OCI-M2 (cell line): ENCODE results near the gene RCBTB1.

Experiments
- DNase-seq: peaks from one replicate; lab custom pipeline; 2025; ENCODE audit not compliant: unreplicated experiment; lab: John Stamatoyannopoulos, UW

The RCBTB1 gene

GRCh38 chr13:49561062-49561410 is 24.3 kb downstream of the RCBTB1 start:
- DNase-seq: no peak

DNA sequence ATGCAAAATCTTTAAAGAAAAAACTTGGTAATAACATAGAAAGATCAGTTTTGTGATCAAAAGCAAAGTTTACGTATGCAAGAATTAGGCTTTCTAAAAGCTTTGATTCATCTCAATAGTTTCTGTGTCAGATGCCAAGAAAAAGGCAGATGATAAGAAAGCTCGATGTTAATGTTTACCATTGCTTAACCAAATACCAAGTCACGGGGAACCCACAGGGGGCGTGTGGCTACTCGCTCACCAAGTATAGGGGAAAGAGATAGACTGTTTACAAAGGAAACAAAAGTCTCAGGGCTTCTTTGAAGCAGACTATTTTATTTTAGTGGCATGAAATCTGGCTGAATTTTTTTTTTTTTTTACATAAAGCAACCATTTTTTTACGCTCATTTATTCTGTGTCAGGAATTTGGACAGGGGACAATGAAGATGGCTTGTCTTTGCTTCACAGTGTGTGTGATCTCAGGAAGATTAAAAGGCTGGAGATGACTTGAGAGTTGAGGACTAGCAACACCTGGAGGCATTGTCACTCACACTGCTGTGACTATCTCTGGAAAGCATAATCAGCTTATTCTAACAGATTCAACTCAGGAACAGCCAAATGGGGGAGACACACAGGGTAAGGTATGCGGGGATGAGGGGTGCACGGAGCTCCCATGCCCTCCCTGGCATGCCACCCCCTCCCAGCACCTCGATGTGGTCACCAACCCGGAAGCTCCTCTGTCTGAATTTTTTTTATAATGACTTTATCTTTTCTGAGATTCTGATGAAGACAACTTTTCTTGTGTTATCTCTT is 24.9 kb downstream of the RCBTB1 start:
- DNase-seq: no peak

- no peak for DNase-seq
These were observed 26.4 kb downstream of the RCBTB1 start for GRCh38 chr13:49559006-49559405.

DNA sequence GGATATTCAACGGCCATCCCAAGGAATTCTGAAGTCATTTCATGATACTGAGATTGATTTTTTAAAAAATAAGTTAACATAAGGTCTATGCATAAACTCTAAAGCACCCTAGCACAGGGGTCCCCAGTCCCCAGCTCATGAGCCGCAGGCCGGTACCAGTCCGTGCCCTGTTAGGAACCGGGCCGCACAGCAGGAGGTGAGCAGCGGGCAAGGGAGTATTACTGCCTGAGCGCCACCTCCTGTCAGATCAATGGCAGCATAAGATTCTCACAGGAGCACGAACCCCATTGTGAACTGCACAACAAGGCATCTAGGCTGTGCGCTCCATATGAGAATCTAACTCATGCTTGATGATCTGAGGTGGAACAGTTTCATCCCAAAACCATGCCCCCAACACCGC is 31.0 kb downstream of the RCBTB1 start:
- DNase-seq: no peak

GRCh38 chr13:49553888-49554287 is 31.5 kb downstream of the RCBTB1 start:
- DNase-seq: no peak

DNA sequence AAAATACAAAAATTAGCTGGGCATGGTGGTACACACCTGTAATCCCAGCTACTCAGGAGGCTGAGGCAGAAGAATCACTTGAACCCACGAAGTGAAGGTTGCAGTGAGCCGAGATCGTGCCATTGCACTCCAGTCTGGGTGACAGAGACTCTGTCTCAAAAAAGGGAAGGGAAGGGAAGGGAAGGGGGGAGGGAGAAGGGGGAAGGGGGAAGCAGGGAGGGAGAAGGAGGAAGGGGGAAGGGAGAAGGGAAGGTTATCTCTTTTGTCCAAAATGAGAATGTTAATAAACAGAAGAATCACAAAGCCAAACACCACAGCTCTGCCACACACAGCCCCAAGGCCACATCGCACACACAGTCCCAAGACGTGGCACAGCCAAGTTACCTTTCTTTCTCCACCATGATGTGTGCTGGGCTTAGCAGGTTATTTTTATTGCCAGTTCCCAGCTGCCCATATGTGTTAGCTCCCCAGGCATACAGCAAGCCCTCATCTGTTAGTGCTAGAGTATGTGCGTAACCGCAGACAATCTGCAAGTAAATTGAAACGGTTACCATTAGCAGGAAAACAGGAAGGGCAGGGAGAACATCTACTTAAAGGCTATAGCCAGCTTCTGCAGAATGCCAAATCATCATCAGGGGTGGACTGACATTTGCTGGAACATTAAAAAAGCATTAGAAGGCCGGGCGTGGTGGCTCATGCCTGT is 34.3 kb downstream of the RCBTB1 start:
- DNase-seq: no peak

GRCh38 chr13:49549289-49549688 is 36.1 kb downstream of the RCBTB1 start:
- DNase-seq: no peak

- DNase-seq: no peak
These were observed 38.8 kb downstream of the RCBTB1 start for GRCh38 chr13:49546561-49546960.

DNA sequence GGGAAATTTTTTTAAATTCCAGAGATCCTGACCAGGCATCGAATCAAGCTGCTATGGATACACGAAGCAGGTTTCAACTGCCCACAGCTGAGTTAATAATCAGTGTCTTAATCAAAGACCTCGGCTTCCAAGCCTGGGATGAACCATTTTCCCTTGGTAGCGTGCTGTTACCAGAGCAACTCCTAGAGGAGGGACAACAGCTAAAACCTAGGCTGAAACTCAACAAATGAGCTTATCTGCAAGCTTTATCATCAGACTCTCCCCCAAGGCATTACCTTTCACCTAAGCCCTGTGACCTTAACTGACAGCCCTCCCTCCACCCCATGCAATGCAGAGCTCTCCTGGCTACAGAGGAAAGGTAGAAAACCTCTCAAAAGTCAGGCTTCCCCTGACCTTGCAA is 39.7 kb downstream of the RCBTB1 start:
- no peak for DNase-seq

- no peak for DNase-seq
These were observed 41.7 kb downstream of the RCBTB1 start for GRCh38 chr13:49543656-49544055.

- no peak for DNase-seq
These were observed 44.8 kb downstream of the RCBTB1 start for GRCh38 chr13:49540552-49540951.

DNA sequence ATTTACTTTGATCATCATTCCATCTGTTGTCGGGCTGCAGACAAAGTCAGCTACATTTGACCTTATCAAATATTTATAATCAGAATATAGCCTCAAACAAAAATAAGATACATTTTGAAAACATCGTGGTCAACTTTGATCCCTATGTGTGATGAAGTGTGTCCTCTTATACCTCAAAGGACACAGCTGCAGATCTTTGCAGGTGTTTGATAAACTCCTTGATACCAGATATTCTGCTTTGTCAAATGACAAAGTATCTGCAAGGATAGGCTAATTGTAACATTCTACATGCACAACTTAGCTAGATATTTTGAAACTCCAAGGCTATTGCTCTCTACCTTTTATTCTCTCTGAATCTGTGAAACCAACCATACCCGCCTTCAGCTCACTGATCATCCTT is 45.6 kb downstream of the RCBTB1 start:
- no peak for DNase-seq

DNA sequence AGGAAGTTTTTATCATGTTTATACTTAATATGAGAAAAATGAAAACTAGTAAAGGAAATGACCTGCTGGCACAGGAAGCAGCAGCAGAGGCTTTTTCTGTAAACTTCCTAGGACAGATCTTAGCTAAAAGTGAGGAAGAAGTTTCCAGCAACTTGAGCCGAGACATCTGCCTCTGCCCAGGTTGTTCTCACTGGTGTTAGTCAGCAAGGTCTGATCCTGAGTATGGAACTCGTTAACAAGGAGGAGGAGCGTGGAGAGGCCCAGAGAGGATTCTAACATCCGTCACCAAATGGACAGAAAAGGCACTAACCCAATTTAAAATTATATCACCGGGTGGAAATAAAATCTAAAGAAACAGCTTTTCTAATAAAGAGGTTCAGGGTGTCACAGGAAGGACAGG is 46.0 kb downstream of the RCBTB1 start:
- DNase-seq: no peak

DNA sequence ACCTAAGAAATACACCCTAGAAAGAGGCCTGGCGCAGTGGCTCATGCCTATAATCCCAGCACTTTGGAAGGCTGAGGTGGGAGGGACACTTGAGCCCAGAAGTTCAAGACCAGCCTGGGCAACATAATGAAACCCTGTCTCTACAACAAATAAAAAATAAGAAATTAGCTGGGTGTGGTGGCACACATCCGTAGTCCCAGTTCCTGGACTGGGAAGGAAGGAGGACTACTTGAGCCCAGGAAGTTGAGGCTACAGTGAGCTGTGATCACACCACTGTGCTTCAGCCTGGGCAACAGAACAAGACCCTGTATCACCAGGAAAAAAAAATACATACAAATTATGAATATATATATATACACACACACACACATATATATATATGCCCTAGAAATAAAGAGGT is 47.0 kb downstream of the RCBTB1 start:
- no peak for DNase-seq

- no peak for DNase-seq
These were observed 49.0 kb downstream of the RCBTB1 start for GRCh38 chr13:49536144-49536873.

- DNase-seq: no peak
These were observed 51.6 kb downstream of the RCBTB1 start for GRCh38 chr13:49533591-49534269.

- DNase-seq: no peak
These were observed 52.3 kb downstream of the RCBTB1 start for GRCh38 chr13:49533011-49533410.

DNA sequence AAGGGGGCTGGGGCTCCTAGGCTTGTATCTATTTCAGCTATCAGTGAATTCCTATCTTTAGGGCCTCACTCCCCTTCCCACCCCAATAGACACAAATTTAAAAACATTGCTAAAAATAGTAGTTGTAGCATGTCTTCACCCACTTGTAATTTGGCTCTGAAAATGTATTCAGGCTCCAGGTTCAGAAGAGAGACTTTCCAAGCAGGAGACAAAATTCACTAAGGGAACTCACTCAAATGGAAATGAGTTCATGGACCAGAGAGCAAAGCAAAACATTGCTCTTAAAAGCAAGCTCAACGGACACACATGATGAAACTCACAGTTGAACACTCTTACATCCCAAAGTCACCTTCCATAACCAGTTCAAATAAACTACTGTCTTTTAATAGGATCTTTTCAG is 52.8 kb downstream of the RCBTB1 start:
- no peak for DNase-seq

- DNase-seq: no peak
These were observed 54.9 kb downstream of the RCBTB1 start for GRCh38 chr13:49530457-49530856.

GRCh38 chr13:49528161-49528560 is 57.2 kb downstream of the RCBTB1 start:
- DNase-seq: no peak

DNA sequence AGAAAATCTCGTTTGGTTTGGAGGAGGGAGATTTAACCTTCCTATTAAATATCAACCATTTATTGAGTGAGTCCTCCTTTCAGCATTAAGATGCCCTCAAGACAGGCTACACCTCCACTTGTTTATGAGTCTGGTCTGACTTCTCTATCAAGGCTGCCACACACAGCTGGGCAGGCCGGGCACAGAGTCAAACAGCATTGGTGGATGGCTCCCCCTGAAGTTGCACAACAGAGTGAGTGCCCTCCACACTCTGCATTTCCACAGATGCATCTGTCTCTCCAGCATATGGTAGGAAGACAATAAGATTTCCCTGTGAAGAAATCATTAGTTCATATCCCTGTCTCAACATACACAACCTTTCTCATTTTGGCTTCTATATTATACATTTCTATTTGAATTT is 58.2 kb downstream of the RCBTB1 start:
- DNase-seq: no peak
